SK-N-MC (cell line): ENCODE data around the gene SECTM1.

Experiments used
- EZH2 ChIP-seq: fragments of 200-600 bp; sonication (generic); IDR thresholded peaks from one replicate; pipeline ENCODE4 v1.6.1; 2017; ENCODE audit warnings: antibody characterized with exemption
- POLR2AphosphoS5 ChIP-seq: IDR thresholded peaks from 2 replicates; pipeline ENCODE4 v1.6.1; 2012; ENCODE audit warnings: mild to moderate bottlenecking, low read depth, low read length, borderline replicate concordance

DNA sequence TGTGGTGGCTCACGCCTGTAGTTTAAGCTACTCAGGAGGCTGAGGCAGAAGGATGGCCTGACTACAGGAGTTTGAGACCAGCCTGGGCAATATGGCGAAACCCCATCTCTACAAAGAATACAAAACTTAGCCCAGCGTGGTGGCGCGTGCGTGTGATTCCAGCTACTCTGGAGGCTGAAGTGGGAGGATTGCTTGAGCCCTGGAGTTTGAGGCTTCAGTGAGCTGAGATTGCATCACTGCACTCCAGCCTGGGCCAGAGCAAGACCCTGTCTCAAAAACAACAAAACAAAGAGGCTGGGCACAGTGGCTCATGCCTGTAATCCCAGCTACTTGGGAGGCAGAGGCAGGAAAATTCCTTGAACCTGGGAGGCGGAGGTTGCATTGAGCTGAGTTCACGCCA is 53.0 kb downstream of the SECTM1 start:
- no peak for TF ChIP-seq EZH2
- no peak for TF ChIP-seq POLR2AphosphoS5
